ENCODE data around the gene MAP3K20. TPM values are rescaled to one million over a fixed set of nuclear protein-coding genes. Genes with fewer than 3 reads are reported as not detected.

The MAP3K20 gene
- total RNA-seq, 4 donors from 2014 or later, result 24.7 to 40.2 (median 33.8) TPM

DNA sequence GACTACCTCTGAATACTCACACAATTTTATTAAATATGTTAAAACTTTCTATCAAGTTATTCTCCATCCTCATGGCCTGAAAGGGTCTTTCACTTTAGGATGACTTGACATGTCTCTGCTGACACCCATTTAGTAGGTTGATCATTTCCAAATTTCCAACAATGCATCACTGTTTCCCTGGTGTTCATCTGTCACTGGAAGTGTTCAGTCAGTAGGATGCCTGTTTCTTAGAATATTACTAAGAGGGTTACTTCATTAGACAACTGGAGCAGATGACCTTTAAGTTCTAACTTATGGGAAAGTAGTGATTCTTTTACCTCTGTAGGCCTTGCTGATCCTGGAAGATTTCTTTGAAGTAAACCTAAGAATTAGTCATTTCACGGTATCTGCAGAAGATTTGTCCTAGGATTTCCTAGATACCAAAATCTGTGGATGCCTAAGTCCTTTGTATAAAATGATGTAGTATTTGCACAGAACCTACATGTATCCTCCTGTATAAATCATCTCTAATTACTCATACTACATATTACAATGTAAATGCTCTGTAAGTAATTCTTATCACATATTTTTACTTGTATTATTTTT lies 77.7 kb downstream of the MAP3K20 start:
- intact Hi-C loops (cut with DNase I; ENCODE audit: low total_unique reads), result no loop called here
- Histone ChIP-seq H3K27me3 (no peaks in the 10 kb centered on the region), H3K36me3 (no peaks in the 10 kb centered on the region), H3K4me1 (peaks cover 0 to 6% (median 1%) of the 10 kb centered on the region in 4 donors), H3K4me3 (no peak overlapping the region), H3K27ac (no peak overlapping the region), H3K9me3 (no peaks in the 10 kb centered on the region)
- DNase-seq, result no peak
- in situ Hi-C loops (cut with MboI; ENCODE audit: low pct_ligation_motif_present in 1 of 4, low pct_unique_long_range_greater_than_20kb in 1 of 4, low sequenced_read_pairs in 3 of 4), result no loop called here
- TF ChIP-seq POLR2AphosphoS5 (IDR thresholded peaks at IDR 0.05), result no peak
- TF ChIP-seq POLR2A (IDR thresholded peaks at IDR 0.05), result no peak
- no peak for TF ChIP-seq EP300 (IDR thresholded peaks at IDR 0.05; ENCODE audit: low read depth)
- TF ChIP-seq, protein P1, sequence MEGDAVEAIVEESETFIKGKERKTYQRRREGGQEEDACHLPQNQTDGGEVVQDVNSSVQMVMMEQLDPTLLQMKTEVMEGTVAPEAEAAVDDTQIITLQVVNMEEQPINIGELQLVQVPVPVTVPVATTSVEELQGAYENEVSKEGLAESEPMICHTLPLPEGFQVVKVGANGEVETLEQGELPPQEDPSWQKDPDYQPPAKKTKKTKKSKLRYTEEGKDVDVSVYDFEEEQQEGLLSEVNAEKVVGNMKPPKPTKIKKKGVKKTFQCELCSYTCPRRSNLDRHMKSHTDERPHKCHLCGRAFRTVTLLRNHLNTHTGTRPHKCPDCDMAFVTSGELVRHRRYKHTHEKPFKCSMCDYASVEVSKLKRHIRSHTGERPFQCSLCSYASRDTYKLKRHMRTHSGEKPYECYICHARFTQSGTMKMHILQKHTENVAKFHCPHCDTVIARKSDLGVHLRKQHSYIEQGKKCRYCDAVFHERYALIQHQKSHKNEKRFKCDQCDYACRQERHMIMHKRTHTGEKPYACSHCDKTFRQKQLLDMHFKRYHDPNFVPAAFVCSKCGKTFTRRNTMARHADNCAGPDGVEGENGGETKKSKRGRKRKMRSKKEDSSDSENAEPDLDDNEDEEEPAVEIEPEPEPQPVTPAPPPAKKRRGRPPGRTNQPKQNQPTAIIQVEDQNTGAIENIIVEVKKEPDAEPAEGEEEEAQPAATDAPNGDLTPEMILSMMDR (IDR thresholded peaks at IDR 0.05), result no peak
- WGBS, 2 donors (ENCODE audit: low coverage in 1 of 2), result 88 to 97% methylated on average over 1 of the region's 1 CpG

DNA sequence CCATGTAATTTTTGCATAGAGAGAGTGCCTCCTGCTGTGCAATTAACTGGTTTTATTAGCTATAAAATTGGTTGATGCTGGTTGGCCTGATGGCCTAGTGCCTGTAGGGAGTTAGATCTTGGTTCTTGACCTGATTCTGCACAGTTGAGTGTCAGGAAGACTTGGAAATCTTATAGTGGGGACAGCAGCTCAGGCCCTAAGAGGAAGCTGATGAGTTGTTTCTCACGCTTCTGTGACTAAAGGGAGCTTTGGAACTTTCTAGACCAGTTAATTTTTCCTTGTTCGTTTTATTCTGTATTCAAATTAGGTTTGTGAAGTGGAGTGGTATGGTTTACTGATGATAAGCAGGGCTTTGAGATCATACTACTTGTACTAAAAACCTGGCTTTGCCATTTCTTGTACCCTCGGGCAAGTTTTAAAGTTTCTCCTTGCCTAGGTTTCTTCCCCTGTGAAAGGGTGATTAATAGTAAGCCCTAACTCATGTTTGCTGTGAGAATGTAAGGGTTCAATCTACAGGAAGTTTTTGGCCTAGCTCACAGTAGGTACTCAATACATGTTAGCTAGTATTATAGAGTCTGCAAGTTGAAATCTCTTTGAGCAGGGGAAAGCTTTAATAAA lies 82.1 kb downstream of the MAP3K20 start:
- H3K4me3 ChIP-seq, result no peak overlapping the region
- no peaks in the 10 kb centered on the region for H3K9me3 ChIP-seq
- peaks cover 0 to 19% (median 2%) of the 10 kb centered on the region in 4 donors for H3K4me1 ChIP-seq
- TF ChIP-seq EP300 (IDR thresholded peaks at IDR 0.05; ENCODE audit: low read depth), result no peak
- no peak for TF ChIP-seq POLR2AphosphoS5 (IDR thresholded peaks at IDR 0.05)
- TF ChIP-seq POLR2A (IDR thresholded peaks at IDR 0.05), result no peak
- TF ChIP-seq, protein P1 (IDR thresholded peaks at IDR 0.05), result no peak
- in situ Hi-C loops (cut with MboI; ENCODE audit: low pct_ligation_motif_present in 1 of 4, low pct_unique_long_range_greater_than_20kb in 1 of 4, low sequenced_read_pairs in 3 of 4) (no loop called here), intact Hi-C loops (cut with DNase I; ENCODE audit: low total_unique reads) (no loop called here)
- H3K27ac ChIP-seq, result no peak overlapping the region
- H3K27me3 ChIP-seq, result no peaks in the 10 kb centered on the region
- H3K36me3 ChIP-seq, result no peaks in the 10 kb centered on the region
- 88 to 100% methylated on average over 2 to 3 of the region's 3 CpGs for WGBS, 2 donors (ENCODE audit: low coverage in 1 of 2)
- DNase-seq, result no peak

DNA sequence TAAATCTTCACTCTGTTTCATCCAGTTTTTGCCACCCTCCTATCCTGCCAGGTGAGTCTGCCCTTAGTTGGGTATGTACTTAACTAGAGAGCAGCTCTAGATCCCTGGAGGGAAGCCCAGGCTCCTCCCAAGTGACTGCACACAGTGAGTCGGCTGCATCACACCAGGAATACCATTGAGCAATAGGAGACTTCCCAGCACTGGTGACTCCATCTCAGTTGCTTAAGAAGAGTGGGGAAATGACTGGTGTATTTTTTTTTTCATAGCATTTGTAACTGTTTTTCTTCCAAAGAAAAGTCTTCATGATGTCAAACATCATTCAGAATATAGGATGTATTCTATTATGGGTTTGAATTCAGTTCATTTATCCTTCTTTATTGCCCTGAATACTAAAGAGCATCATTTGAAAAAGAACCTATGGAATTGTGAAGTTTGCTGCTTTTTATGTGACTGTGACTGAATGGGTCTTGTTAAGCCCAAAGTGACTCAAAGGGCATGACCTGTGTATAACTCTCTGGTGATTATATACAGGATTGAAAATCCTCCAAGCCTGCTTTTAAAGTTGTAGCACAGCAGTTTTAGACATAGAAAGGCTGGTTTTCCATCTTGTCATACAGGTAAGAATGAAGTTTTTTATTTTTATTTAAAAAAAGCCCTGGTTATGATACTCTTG lies 84.3 kb downstream of the MAP3K20 start:
- in situ Hi-C loops (cut with MboI; ENCODE audit: low pct_ligation_motif_present in 1 of 4, low pct_unique_long_range_greater_than_20kb in 1 of 4, low sequenced_read_pairs in 3 of 4), result no loop called here
- H3K27me3 ChIP-seq, result no peaks in the 10 kb centered on the region
- H3K27ac ChIP-seq, result peak overlapping the region; percentile 40 to 73 (median 68)
- DNase-seq, result peak; percentile 74
- TF ChIP-seq POLR2A (IDR thresholded peaks at IDR 0.05) (no peak), POLR2AphosphoS5 (IDR thresholded peaks at IDR 0.05) (peak; percentile 72 to 81 (median 81)), EP300 (IDR thresholded peaks at IDR 0.05; ENCODE audit: low read depth) (peak; percentile 95)
- TF ChIP-seq, protein P1 (IDR thresholded peaks at IDR 0.05), result no peak
- H3K36me3 ChIP-seq, result no peaks in the 10 kb centered on the region
- 21% methylated on average over 1 of the region's 1 CpG; no CpG with 5 or more reads in 1 of the 2 donors for WGBS, 2 donors (ENCODE audit: low coverage in 1 of 2)
- no peak overlapping the region for H3K4me3 ChIP-seq
- intact Hi-C loops (cut with DNase I; ENCODE audit: low total_unique reads), result no loop called here
- H3K9me3 ChIP-seq, result peaks cover 0 to 3% of the 10 kb centered on the region in 2 donors
- H3K4me1 ChIP-seq, result peaks cover 0 to 22% (median 2%) of the 10 kb centered on the region in 4 donors

DNA sequence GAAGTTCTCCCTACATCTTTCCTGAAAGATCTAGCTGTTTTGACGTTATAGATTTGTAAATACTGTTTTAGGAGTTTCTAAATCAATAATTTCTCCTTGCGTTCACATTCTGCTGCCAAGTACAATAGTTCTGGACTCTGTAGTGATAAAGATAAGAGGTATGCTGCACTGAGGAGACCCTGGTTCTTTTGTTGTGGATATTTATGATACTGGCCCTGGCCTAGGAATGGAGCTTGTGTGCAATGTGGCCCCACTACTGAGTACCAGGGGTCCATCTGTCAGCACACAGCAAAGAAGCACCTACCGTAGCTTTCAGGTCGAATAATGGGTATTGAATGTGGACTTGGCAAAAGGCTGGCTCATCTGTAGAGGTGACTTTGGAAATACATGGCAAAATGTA lies 85.0 kb downstream of the MAP3K20 start:
- TF ChIP-seq EP300 (IDR thresholded peaks at IDR 0.05; ENCODE audit: low read depth), result no peak
- TF ChIP-seq POLR2A (IDR thresholded peaks at IDR 0.05), result no peak
- no peak for TF ChIP-seq POLR2AphosphoS5 (IDR thresholded peaks at IDR 0.05)
- TF ChIP-seq, protein P1 (IDR thresholded peaks at IDR 0.05), result no peak
- DNase-seq, result no peak
- WGBS, 2 donors (ENCODE audit: low coverage in 1 of 2), result 85 to 90% methylated on average over 4 of the region's 4 CpGs
- H3K9me3 ChIP-seq, result peaks cover 0 to 3% of the 10 kb centered on the region in 2 donors
- peaks cover 0 to 29% (median 2%) of the 10 kb centered on the region in 4 donors for H3K4me1 ChIP-seq
- H3K27me3 ChIP-seq, result no peaks in the 10 kb centered on the region
- in situ Hi-C loops (cut with MboI; ENCODE audit: low pct_ligation_motif_present in 1 of 4, low pct_unique_long_range_greater_than_20kb in 1 of 4, low sequenced_read_pairs in 3 of 4), result no loop called here
- H3K36me3 ChIP-seq, result no peaks in the 10 kb centered on the region
- intact Hi-C loops (cut with DNase I; ENCODE audit: low total_unique reads), result no loop called here
- no peak overlapping the region for H3K4me3 ChIP-seq
- peak overlapping the region; percentile 40 to 73 (median 68) for H3K27ac ChIP-seq

Measured in transverse colon (tissue), 4 donors.